Panc1 (cell line): ENCODE data around the gene CDC37. TPM values are rescaled to one million over a fixed set of nuclear protein-coding genes. Genes with fewer than 3 reads are reported as not detected.
A peak's percentile ranks its signal among the peaks of the same experiment; 100 is the strongest.

Experiments used
- ATAC-seq: fragments of 200-7000 bp; cut with Tn5 transposase; 2 replicates; pipeline ENCODE4 v1.9.1; 2020; ENCODE audit warnings: mild to moderate bottlenecking, moderate library complexity
- BruUV-seq: library from RNA; stranded (reverse); fragments of 400-500 nt; replicated peaks from 2 replicates; lab custom pipeline; 2021; lab: Mats Ljungman, UMichigan
- CTCF ChIA-PET: fragments of 300-600 bp; sonication (Branson Sonifier 250); formaldehyde crosslinking; loops from one replicate; lab custom pipeline; 2022; ENCODE audit warnings: antibody characterized with exemption; lab: Charles Lee
- POLR2A ChIA-PET: fragments of 300-600 bp; sonication (Branson Sonifier 250); formaldehyde crosslinking; loops from one replicate; lab custom pipeline; 2022; ENCODE audit warnings: antibody characterized with exemption; lab: Charles Lee
- DNase-seq: peaks from one replicate; pipeline ENCODE4 v3.0.0-alpha.2; 2010; ENCODE audit warnings: low read depth, low spot score
- H3K27ac ChIP-seq: 2 replicates; pipeline ENCODE4 v1.5.1; 2011; ENCODE audit warnings: mild to moderate bottlenecking, low read length, inconsistent platforms
- H3K27me3 ChIP-seq: fragments of 200-500 bp; sonication (Bioruptor generic); 2 replicates; pipeline ENCODE4 v1.6.0; 2014; ENCODE audit warnings: low read length, inconsistent platforms; ENCODE audit not compliant: control insufficient read depth, insufficient read depth
- H3K36me3 ChIP-seq: fragments of 200-500 bp; sonication (Bioruptor generic); 2 replicates; pipeline ENCODE4 v1.5.1; 2014; ENCODE audit warnings: inconsistent platforms, mild to moderate bottlenecking, low read length, moderate library complexity; ENCODE audit not compliant: control insufficient read depth, insufficient read depth
- H3K4me1 ChIP-seq: 2 replicates; pipeline ENCODE4 v1.5.1; 2011; ENCODE audit warnings: inconsistent platforms, mild to moderate bottlenecking, low read length, moderate library complexity; ENCODE audit not compliant: control insufficient read depth, insufficient read depth
- H3K4me3 ChIP-seq, 2 experiments: 2 replicates each; pipeline ENCODE4 v1.5.1; 2011 to 2012; ENCODE audit warnings: low read depth in 2 of 2, low read length in 2 of 2, mild to moderate bottlenecking in 2 of 2, inconsistent platforms in 1 of 2, moderate library complexity in 1 of 2
- H3K9me3 ChIP-seq: fragments of 200-500 bp; sonication (Bioruptor generic); 2 replicates; pipeline ENCODE4 v1.5.1; 2014; ENCODE audit warnings: low read depth, mild to moderate bottlenecking, inconsistent platforms, low read length, moderate library complexity; ENCODE audit not compliant: control insufficient read depth, insufficient read depth
- CTCF ChIP-seq: fragments of 450-650 bp; IDR thresholded peaks from 2 replicates; pipeline ENCODE4 v1.5.1; 2017; ENCODE audit warnings: mild to moderate bottlenecking
- POLR2AphosphoS5 ChIP-seq: IDR thresholded peaks from 2 replicates; pipeline ENCODE4 v1.6.1; 2012; ENCODE audit warnings: mild to moderate bottlenecking, low read depth, low read length, moderate library complexity
- REST ChIP-seq, 2 experiments: IDR thresholded peaks; 2 replicates each; pipeline ENCODE4 v1.6.1; 2011 to 2012; ENCODE audit warnings: low read depth in 2 of 2, control low read depth in 1 of 2, low read length in 1 of 2, mild to moderate bottlenecking in 1 of 2, moderate library complexity in 1 of 2; ENCODE audit not compliant: insufficient read depth in 1 of 2
- SIN3A ChIP-seq: IDR thresholded peaks from 2 replicates; pipeline ENCODE4 v1.6.1; 2012; ENCODE audit warnings: low read depth, mild to moderate bottlenecking, low read length, moderate library complexity, borderline replicate concordance; ENCODE audit not compliant: insufficient read depth
- TCF7L2 ChIP-seq: IDR thresholded peaks from 2 replicates; pipeline ENCODE4 v1.6.1; 2011; ENCODE audit warnings: mild to moderate bottlenecking, low read depth, low read length, inconsistent platforms
- in situ Hi-C: cut with HindIII; loops from 2 replicates; pipeline ENCODE4 v1.10.0; 2016; ENCODE audit warnings: low sequenced_read_pairs, low pct_unique_long_range_greater_than_20kb
- intact Hi-C: fragments of 100-400 bp; cut with micrococcal nuclease; formaldehyde crosslinking; loops from one replicate; pipeline ENCODE4 v1.10.0; 2022; ENCODE audit not compliant: unreplicated experiment
- total RNA-seq: library from RNA; stranded (reverse); gene quantifications from one replicate; pipeline ENCODE4 v1.2.1, GENCODE V29; 2021; ENCODE audit not compliant: unreplicated experiment

The CDC37 gene
- total RNA-seq, 1 experiment from 2014 or later: 162 TPM

GRCh38 chr19:10395003-10395402, 8.3 kb downstream of the CDC37 start:
- peaks cover 7% of the 10 kb centered on the region; the same call in 1 of the 2 replicates for H3K36me3 ChIP-seq
- DNase-seq: no peak
- TSS peak; percentile 73 for BruUV-seq
- in situ Hi-C loops: no loop called here
- H3K27me3 ChIP-seq: no peaks in the 10 kb centered on the region
- no peaks in the 10 kb centered on the region for H3K9me3 ChIP-seq
- H3K4me1 ChIP-seq: no peaks in the 10 kb centered on the region
- no peak for ATAC-seq
- no peak overlapping the region for H3K4me3 ChIP-seq
- TF ChIP-seq SIN3A (no peak), REST (IDR thresholded peaks at IDR 0.05; ENCODE audit: insufficient read depth in 1 of 2, low read depth in 2 of 2, low read length in 1 of 2) (no peak), POLR2AphosphoS5 (no peak), CTCF (no peak), TCF7L2 (no peak)
- no peak overlapping the region for H3K27ac ChIP-seq
- intact Hi-C loops: no loop called here
- ChIA-PET CTCF (interaction anchor here (0.6 kb wide), 1 partner anchor 160 kb away, joined by 4 read pairs; no protein-coding TSS in a partner anchor), POLR2A (no interaction called here)

- no TSS peak for BruUV-seq
- intact Hi-C loops (no loop called here), in situ Hi-C loops (no loop called here)
- no peaks in the 10 kb centered on the region for H3K4me1 ChIP-seq
- CTCF ChIA-PET: interaction anchor here (0.5 to 2.0 kb wide), 2 partner anchors 133 to 973 kb away, joined by 3 to 5 read pairs; no protein-coding TSS in a partner anchor
- ATAC-seq (no peak), DNase-seq (no peak)
- peaks cover 7% of the 10 kb centered on the region; the same call in 1 of the 2 replicates for H3K36me3 ChIP-seq
- no peaks in the 10 kb centered on the region for H3K27me3 ChIP-seq
- TF ChIP-seq SIN3A (no peak), TCF7L2 (no peak)
- no peak overlapping the region for H3K27ac ChIP-seq
- H3K9me3 ChIP-seq: no peaks in the 10 kb centered on the region
- POLR2A ChIA-PET: no interaction called here
- H3K4me3 ChIP-seq: no peak overlapping the region
These were observed 10.2 kb downstream of the CDC37 start for GRCh38 chr19:10393137-10393536.

GRCh38 chr19:10392120-10392519, 11.2 kb downstream of the CDC37 start:
- in situ Hi-C loops: no loop called here

More at GRCh38 chr19:10392120-10392519, 11.2 kb downstream of the CDC37 start:
- H3K4me1 ChIP-seq: no peaks in the 10 kb centered on the region
- ATAC-seq: no peak
- H3K9me3 ChIP-seq: no peaks in the 10 kb centered on the region
- ChIA-PET POLR2A (no interaction called here), CTCF (interaction anchor here (0.6 to 2.0 kb wide), 2 partner anchors 95 to 132 kb away, joined by 5 to 6 read pairs; no protein-coding TSS in a partner anchor)
- H3K27me3 ChIP-seq: no peaks in the 10 kb centered on the region
- TF ChIP-seq CTCF (no peak), POLR2AphosphoS5 (no peak), TCF7L2 (no peak), REST (IDR thresholded peaks at IDR 0.05; ENCODE audit: insufficient read depth in 1 of 2, low read depth in 2 of 2, low read length in 1 of 2) (no peak), SIN3A (no peak)
- H3K4me3 ChIP-seq: no peak overlapping the region
- intact Hi-C loops: no loop called here
- H3K27ac ChIP-seq: no peak overlapping the region
- no peak for DNase-seq
- no TSS peak for BruUV-seq
- peaks cover 7% of the 10 kb centered on the region; the same call in 1 of the 2 replicates for H3K36me3 ChIP-seq
